Karpas-422 (cell line): ENCODE measurements around the gene CDC14B. TPM values are rescaled to one million over a fixed set of nuclear protein-coding genes. Genes with fewer than 3 reads are reported as not detected.

Experiments
- DNase-seq: peaks from one replicate; pipeline ENCODE4 v3.0.0-alpha.2; 2015
- H2AFZ ChIP-seq: fragments of 200-600 bp; sonication (generic); 2 replicates; pipeline ENCODE4 v1.6.1; 2014; ENCODE audit warnings: antibody characterized with exemption, low read length, mixed read lengths
- H3K27ac ChIP-seq: fragments of 200-600 bp; sonication (generic); 2 replicates; pipeline ENCODE4 v1.5.1; 2014; ENCODE audit warnings: mild to moderate bottlenecking, low read length, moderate library complexity
- H3K27me3 ChIP-seq: fragments of 200-600 bp; sonication (generic); 2 replicates; pipeline ENCODE4 v1.6.1; 2014; ENCODE audit warnings: low read length, mixed read lengths
- H3K36me3 ChIP-seq: fragments of 200-600 bp; sonication (generic); 2 replicates; pipeline ENCODE4 v1.6.1; 2014; ENCODE audit warnings: low read length, mixed read lengths; ENCODE audit not compliant: insufficient read depth
- H3K4me1 ChIP-seq: fragments of 200-600 bp; sonication (generic); 2 replicates; pipeline ENCODE4 v1.6.1; 2014; ENCODE audit warnings: mild to moderate bottlenecking, low read length, mixed read lengths
- H3K4me2 ChIP-seq: fragments of 200-600 bp; sonication (generic); 2 replicates; pipeline ENCODE4 v1.6.1; 2014; ENCODE audit warnings: low read length, low read depth, mild to moderate bottlenecking; ENCODE audit not compliant: poor library complexity, severe bottlenecking
- H3K4me3 ChIP-seq: fragments of 200-600 bp; sonication (generic); 2 replicates; pipeline ENCODE4 v1.5.1; 2014; ENCODE audit warnings: mild to moderate bottlenecking, antibody characterized with exemption, low read length, mixed read lengths
- H3K79me2 ChIP-seq: fragments of 200-600 bp; sonication (generic); 2 replicates; pipeline ENCODE4 v1.6.1; 2014; ENCODE audit warnings: mild to moderate bottlenecking, low read length, mixed read lengths
- H3K9ac ChIP-seq: fragments of 200-600 bp; sonication (generic); 2 replicates; pipeline ENCODE4 v1.6.0; 2014; ENCODE audit warnings: low read length
- H3K9me2 ChIP-seq: fragments of 200-600 bp; sonication (generic), shearing (Covaris generic); replicated peaks from 2 replicates; pipeline ENCODE4 v1.6.0; 2014; ENCODE audit warnings: mild to moderate bottlenecking, low read length, moderate library complexity; ENCODE audit not compliant: insufficient read depth
- H3K9me3 ChIP-seq: fragments of 300-700, 200-600 bp; sonication (generic); 2 replicates; pipeline ENCODE4 v1.6.1; 2014; ENCODE audit warnings: low read length, mixed read lengths
- H4K20me1 ChIP-seq: fragments of 200-600 bp; sonication (generic); 2 replicates; pipeline ENCODE4 v1.6.1; 2014; ENCODE audit warnings: mild to moderate bottlenecking, antibody characterized with exemption, low read length, low read depth; ENCODE audit not compliant: insufficient read depth
- total RNA-seq: library from RNA; depleted of rRNA; stranded (reverse); fragments of >200 nt; shearing (Covaris generic); gene quantifications from 2 replicates; pipeline ENCODE4 v1.2.3, GENCODE V29; 2014; ENCODE audit warnings: low replicate concordance

CDC14B gene
- total RNA-seq, 1 experiment from 2014 or later: 1.3 TPM

GRCh38 chr9:96496368-96497116 is 123.1 kb downstream of the CDC14B start:
- H2AFZ ChIP-seq: no peak overlapping the region
- no peak overlapping the region for H3K27ac ChIP-seq
- H3K4me1 ChIP-seq: no peaks in the 10 kb centered on the region
- H3K9ac ChIP-seq: no peak overlapping the region
- DNase-seq: no peak
- H4K20me1 ChIP-seq: no peaks in the 10 kb centered on the region
- no peaks in the 10 kb centered on the region for H3K9me2 ChIP-seq
- H3K27me3 ChIP-seq: no peaks in the 10 kb centered on the region
- H3K4me3 ChIP-seq: no peak overlapping the region
- no peaks in the 10 kb centered on the region for H3K9me3 ChIP-seq
- H3K79me2 ChIP-seq: no peaks in the 10 kb centered on the region
- no peak overlapping the region for H3K4me2 ChIP-seq
- H3K36me3 ChIP-seq: no peaks in the 10 kb centered on the region

GRCh38 chr9:96495341-96495740 is 124.3 kb downstream of the CDC14B start:
- Histone ChIP-seq H3K27me3 (no peaks in the 10 kb centered on the region), H3K9ac (no peak overlapping the region), H2AFZ (no peak overlapping the region), H3K4me1 (no peaks in the 10 kb centered on the region), H3K4me3 (no peak overlapping the region), H3K79me2 (no peaks in the 10 kb centered on the region), H3K9me3 (no peaks in the 10 kb centered on the region), H3K27ac (no peak overlapping the region), H3K9me2 (no peaks in the 10 kb centered on the region), H3K4me2 (no peak overlapping the region), H3K36me3 (no peaks in the 10 kb centered on the region), H4K20me1 (no peaks in the 10 kb centered on the region)
- DNase-seq: no peak

- Histone ChIP-seq H3K27ac (no peak overlapping the region), H4K20me1 (no peaks in the 10 kb centered on the region), H3K4me2 (no peak overlapping the region), H3K9me3 (no peaks in the 10 kb centered on the region), H3K9me2 (no peaks in the 10 kb centered on the region), H2AFZ (no peak overlapping the region), H3K4me3 (no peak overlapping the region), H3K36me3 (no peaks in the 10 kb centered on the region), H3K9ac (no peak overlapping the region), H3K79me2 (no peaks in the 10 kb centered on the region), H3K27me3 (no peaks in the 10 kb centered on the region), H3K4me1 (no peaks in the 10 kb centered on the region)
- DNase-seq: no peak
These were observed 125.3 kb downstream of the CDC14B start for GRCh38 chr9:96494215-96494800.

- H2AFZ ChIP-seq: no peak overlapping the region
- no peaks in the 10 kb centered on the region for H3K4me1 ChIP-seq
- no peaks in the 10 kb centered on the region for H3K9me3 ChIP-seq
- H3K36me3 ChIP-seq: no peaks in the 10 kb centered on the region
- no peaks in the 10 kb centered on the region for H3K27me3 ChIP-seq
- H3K79me2 ChIP-seq: no peaks in the 10 kb centered on the region
- DNase-seq: no peak
- H3K4me2 ChIP-seq: no peak overlapping the region
- H3K27ac ChIP-seq: no peak overlapping the region
- H3K4me3 ChIP-seq: no peak overlapping the region
- H3K9ac ChIP-seq: no peak overlapping the region
- no peaks in the 10 kb centered on the region for H3K9me2 ChIP-seq
- no peaks in the 10 kb centered on the region for H4K20me1 ChIP-seq
These were observed 125.9 kb downstream of the CDC14B start for GRCh38 chr9:96493757-96494156.

GRCh38 chr9:96492993-96493531 is 126.6 kb downstream of the CDC14B start:
- no peaks in the 10 kb centered on the region for H3K36me3 ChIP-seq
- H4K20me1 ChIP-seq: no peaks in the 10 kb centered on the region
- no peaks in the 10 kb centered on the region for H3K9me3 ChIP-seq
- no peak overlapping the region for H3K9ac ChIP-seq
- H3K4me2 ChIP-seq: no peak overlapping the region
- no peak overlapping the region for H3K4me3 ChIP-seq
- H3K27ac ChIP-seq: no peak overlapping the region
- no peaks in the 10 kb centered on the region for H3K79me2 ChIP-seq
- no peak overlapping the region for H2AFZ ChIP-seq
- no peaks in the 10 kb centered on the region for H3K4me1 ChIP-seq
- no peaks in the 10 kb centered on the region for H3K9me2 ChIP-seq
- DNase-seq: no peak
- no peaks in the 10 kb centered on the region for H3K27me3 ChIP-seq

- Histone ChIP-seq H3K9me3 (no peaks in the 10 kb centered on the region), H3K36me3 (no peaks in the 10 kb centered on the region), H3K27ac (no peak overlapping the region), H3K79me2 (no peaks in the 10 kb centered on the region), H3K9ac (no peak overlapping the region), H2AFZ (no peak overlapping the region), H3K9me2 (no peaks in the 10 kb centered on the region), H3K27me3 (no peaks in the 10 kb centered on the region), H3K4me3 (no peak overlapping the region), H4K20me1 (no peaks in the 10 kb centered on the region), H3K4me1 (no peaks in the 10 kb centered on the region), H3K4me2 (no peak overlapping the region)
- DNase-seq: no peak
These were observed 127.6 kb downstream of the CDC14B start for GRCh38 chr9:96491880-96492525.

- no peaks in the 10 kb centered on the region for H3K27me3 ChIP-seq
- no peak overlapping the region for H3K27ac ChIP-seq
- no peaks in the 10 kb centered on the region for H3K79me2 ChIP-seq
- no peaks in the 10 kb centered on the region for H3K36me3 ChIP-seq
- H3K4me1 ChIP-seq: no peaks in the 10 kb centered on the region
- H2AFZ ChIP-seq: no peak overlapping the region
- no peak overlapping the region for H3K4me3 ChIP-seq
- H3K4me2 ChIP-seq: no peak overlapping the region
- no peaks in the 10 kb centered on the region for H4K20me1 ChIP-seq
- H3K9me2 ChIP-seq: no peaks in the 10 kb centered on the region
- DNase-seq: no peak
- H3K9me3 ChIP-seq: no peaks in the 10 kb centered on the region
- H3K9ac ChIP-seq: no peak overlapping the region
These were observed 128.4 kb downstream of the CDC14B start for GRCh38 chr9:96491079-96491879.
